Stimulated activated CD4-positive, alpha-beta T cell treated with anti-CD3 and anti-CD28 coated beads, Interleukin-15, amount 100 ng/mL, for 48 hours (primary cell): ENCODE results near the gene SLC24A4.
"Not testable (repeated sequence)": the region's sequence is repeated elsewhere in the genome, so short reads cannot be mapped to it uniquely, and the experiment has no call there.

Experiments
- DNase-seq, 2 donors: peaks; one replicate each; pipeline ENCODE4 v3.0.0-alpha.2; 2020; ENCODE audit warnings: low read depth in 2 of 2

SLC24A4 gene

GRCh38 chr14:92519246-92520101 is 196.5 kb downstream of the SLC24A4 start:
- no peak for DNase-seq

DNA sequence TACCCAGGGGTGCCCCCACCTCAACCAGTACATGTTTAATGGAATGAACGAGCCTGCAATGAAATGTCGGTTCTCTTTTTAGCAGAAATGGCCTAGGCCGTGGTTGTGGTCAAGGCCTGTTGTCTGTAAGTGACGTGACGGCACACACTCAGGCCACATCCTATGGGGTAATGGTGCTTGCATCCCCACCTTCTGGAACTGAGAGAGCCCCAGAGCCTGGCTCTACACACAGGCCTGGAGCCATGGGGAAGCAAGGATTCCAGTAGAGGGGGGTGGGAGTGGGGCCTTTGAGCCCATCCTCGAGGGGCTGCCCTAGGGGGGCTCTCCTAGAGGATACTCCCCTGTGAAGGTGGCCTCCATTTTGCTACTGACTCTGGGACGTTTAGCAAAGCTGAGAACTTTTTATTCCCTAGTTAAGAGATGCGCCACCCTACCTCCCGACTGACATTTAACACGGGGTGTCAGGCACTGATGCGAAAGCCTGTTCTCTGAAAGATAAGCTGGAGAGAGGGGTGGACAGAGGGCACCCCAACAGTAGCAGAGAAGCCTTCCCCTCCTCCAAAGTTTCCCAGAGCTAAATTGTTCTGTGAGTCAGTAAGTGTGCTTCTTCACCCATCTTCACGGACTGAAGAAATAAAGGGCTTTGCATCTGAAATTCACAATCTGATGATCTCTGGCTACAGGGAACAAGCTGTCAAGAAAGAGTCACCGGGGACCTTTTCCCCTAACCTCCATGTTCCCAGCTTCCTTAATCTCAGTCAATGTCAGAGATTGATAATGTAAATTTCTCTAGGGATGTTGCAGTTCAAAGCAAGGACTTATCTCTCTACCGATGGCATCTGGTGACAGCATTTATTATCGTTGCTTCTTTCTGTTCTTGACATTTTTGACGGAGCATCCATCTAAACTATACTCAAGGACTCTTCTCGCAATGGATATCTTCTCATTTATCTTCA is 197.4 kb downstream of the SLC24A4 start:
- DNase-seq = no peak

DNA sequence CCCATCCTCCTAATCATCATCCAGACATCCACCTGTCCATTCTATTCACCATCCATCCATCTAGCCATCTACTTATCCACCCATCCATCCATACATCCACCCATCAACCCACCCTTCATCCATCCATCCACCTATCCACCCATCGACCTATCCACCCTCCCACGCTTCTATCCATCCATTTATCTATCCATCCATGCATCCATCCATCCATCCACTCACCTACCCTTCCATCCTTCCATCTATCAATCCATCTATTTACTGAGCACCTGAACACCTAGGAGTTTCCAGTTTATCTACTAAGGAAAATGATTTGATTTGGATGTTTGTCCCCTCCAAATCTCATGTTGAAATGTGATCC is 198.1 kb downstream of the SLC24A4 start:
- no peak for DNase-seq

- DNase-seq = no peak
These were observed 200.8 kb downstream of the SLC24A4 start for GRCh38 chr14:92523752-92524151.

DNA sequence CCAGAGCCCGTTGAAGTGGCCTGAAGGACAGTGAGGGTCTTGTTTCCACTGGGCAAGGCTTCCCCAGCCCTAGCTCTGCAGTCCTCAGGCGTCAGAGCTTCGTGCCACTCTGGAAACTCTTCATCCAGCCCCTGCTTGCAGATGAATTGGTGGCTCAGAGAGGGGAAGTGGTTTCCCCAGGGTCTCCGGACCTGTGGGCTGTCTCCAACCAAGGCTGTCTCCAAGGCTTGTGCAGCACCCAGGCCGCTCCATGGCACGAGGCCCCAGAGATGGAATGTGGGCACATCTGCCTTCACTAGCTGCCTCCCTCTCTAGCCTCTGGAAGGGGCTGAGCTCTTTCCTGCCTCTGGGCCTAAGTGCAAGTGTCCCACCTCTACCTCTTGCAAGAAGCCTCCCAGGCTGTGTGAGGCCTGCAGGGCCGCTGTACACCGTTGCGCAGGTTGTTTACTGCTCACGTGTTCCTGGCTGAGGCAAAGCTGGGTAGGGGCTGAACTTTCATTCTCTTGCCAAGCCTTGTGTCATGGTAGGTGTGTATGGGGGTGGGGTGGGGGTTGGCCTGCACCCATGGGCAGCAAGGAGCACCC is 201.7 kb downstream of the SLC24A4 start:
- no peak for DNase-seq

GRCh38 chr14:92525322-92526095 is 202.5 kb downstream of the SLC24A4 start:
- no peak for DNase-seq

GRCh38 chr14:92527721-92528120 is 204.8 kb downstream of the SLC24A4 start:
- no peak for DNase-seq

- no peak for DNase-seq
These were observed 205.6 kb downstream of the SLC24A4 start for GRCh38 chr14:92528486-92529100.

DNA sequence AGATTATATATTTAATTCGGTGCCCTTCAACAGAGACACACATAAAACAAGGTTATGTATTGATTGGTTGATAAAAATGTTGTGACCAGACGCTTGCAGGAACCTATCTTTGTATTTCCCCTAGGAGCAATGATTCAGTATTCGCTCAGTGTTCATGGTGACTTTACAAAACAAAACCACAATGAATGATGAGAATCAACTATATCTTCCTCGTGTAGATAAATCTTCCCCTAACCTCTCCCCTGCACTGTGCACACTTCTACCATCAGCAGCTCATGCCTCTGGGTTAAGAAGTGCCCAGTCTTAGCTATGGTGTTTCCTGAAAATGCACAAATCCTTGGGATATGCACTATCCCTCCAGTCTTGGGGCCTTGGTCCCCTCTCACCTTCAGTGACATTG is 206.9 kb downstream of the SLC24A4 start:
- no peak for DNase-seq

DNA sequence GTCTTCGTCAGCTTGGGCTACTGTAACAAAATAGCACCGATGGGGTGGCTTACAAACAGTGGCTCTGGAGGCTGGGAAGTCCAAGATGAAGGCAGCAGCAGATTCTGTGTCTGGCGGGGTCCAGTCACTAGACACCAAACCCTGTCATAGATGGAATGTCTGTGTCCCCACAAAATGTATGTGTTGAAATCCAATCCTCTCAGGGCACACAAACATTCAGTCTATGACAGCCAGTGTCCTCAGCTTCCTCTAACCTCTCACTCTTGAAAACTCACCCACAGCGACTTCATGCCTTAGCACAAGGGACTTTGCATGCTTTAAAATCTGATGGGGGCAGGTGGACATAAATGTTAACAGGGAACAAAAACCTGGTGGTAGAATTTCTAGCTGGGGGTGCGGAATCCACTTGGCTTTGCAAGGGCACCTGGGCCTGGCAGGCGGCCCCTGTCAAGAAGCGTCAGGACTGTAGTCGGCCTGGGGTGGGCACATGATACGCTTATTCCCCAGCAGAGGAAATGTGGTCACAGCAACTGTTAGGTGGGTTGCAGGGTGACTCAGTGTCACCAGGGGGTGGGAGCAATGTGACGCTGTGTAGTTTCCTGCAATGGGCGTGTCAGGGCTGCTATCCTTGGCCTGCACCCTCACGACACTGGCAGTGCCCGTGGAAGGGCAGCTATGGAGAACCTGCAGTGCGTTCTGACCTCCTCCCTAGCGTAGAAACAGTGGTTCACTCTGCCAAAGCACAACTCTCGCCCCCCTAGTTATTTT is 208.3 kb downstream of the SLC24A4 start:
- peak in 1 of 2 donors; percentile 39 for DNase-seq

- DNase-seq = no peak
These were observed 209.7 kb downstream of the SLC24A4 start for GRCh38 chr14:92532490-92533163.

GRCh38 chr14:92534932-92535643 is 212.1 kb downstream of the SLC24A4 start:
- no peak for DNase-seq

DNA sequence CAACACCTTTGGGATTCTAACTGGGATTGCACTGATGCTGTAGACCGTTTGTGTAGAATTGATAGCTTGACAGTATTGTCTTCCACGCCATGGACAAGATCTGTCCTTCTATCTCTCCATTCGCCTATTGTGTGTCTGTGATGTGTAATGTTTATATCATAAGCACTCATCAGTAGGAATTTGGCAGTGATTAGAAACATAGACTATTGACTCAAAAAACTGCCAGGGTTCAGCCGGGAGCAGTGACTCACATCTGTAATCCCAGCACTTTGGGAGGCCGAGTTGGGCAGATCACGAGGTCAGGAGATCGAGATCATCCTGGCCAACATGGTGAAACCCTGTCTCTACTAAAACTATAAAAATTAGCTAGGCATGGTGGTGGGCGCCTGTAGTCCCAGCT is 213.3 kb downstream of the SLC24A4 start:
- not testable (repeated sequence) for DNase-seq

DNA sequence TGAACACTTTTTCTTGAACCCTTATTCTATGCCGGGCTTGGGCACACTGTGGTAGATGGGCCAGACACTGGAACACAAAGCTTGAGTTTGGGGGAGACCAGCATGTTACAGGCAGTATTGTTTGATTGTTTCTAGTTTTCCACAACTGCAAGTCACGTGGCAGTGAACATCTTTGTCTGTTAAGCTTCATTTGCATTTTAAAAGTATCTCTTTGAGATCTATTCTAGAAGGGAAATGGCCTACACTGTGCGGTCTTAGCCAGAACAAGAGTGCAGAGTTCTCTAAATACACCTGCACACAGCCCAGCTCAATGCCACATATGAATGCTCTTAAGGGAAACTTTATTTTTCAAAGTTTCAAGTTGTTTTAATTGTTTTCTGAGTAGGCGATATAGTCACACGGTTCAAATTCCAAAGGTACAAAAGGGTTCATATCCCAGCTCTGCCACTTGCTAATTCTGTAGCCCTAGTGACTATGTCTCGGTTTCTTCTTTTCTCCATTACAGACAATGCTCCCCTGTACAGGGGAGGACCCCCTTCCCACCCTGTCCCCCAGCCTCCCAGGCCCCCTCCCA is 215.5 kb downstream of the SLC24A4 start:
- no peak for DNase-seq

DNA sequence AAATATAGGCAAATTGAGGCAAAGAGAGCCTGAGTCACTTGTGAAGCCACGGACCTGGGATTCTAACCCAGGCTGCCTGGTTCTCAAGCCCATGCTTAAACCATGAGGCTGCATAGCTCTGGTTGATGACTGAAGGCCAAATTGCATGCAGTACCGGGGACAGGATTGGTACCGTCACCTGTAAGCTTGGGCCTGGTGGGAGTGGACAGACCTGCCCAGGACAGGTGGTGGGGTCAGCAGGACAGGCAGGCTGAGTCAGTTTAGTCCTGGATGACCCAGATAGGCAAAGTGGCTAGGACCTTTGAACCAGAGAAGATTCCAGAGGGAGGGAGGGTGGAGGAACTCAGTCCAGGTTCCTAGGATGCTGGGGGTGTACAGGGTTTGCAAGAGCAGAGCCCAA is 216.5 kb downstream of the SLC24A4 start:
- no peak for DNase-seq

GRCh38 chr14:92539875-92540274 is 216.9 kb downstream of the SLC24A4 start:
- DNase-seq = no peak

DNA sequence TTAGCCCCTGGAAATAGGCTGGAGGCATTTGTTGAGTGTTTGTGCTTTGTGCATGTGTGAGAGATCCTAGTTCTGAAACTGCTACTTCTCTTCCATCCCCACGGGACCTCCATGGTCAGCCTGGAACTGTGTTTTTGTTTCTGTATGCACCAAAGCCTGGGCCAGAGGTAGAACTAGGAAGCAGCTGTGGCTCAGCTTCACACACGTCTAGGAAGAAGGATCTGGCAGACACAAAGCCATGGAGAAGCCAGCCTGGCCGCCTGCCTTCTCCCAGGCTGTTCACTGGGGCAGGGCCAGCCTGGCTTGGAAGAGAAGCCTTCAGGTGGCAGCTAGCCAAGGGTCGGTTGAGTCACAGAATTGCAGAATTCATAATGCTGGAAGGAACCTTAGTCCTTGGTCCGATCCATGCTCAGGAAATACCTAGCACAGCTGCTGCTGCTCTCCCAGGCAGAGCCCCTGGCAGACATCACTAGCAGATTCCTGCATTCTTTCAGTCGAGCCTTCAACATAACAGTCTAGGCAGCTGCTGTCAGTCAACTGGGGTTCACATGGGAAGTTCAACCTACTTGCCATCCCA is 217.6 kb downstream of the SLC24A4 start:
- DNase-seq = no peak

GRCh38 chr14:92542766-92543554 is 220.0 kb downstream of the SLC24A4 start:
- no peak for DNase-seq
